Hippocampal formation (tissue), 2 donors: Measurements from ENCODE around the gene ADAMTS12.

Experiments used
- DNase-seq, 2 donors: peaks; one replicate each; lab custom pipeline; 2025; lab: John Stamatoyannopoulos, UW

Gene ADAMTS12

GRCh38 chr5:33758737-33759136, 133.1 kb downstream of the ADAMTS12 start:
- no peak for DNase-seq

- DNase-seq: no peak
Observed at GRCh38 chr5:33756491-33756890, 135.3 kb downstream of the ADAMTS12 start.

GRCh38 chr5:33755231-33755630, 136.6 kb downstream of the ADAMTS12 start:
- DNase-seq: no peak

GRCh38 chr5:33753704-33754103, 138.1 kb downstream of the ADAMTS12 start:
- DNase-seq: no peak

- DNase-seq: no peak
Observed at GRCh38 chr5:33748754-33749153, 143.0 kb downstream of the ADAMTS12 start.

GRCh38 chr5:33745101-33745770, 146.6 kb downstream of the ADAMTS12 start:
- no peak for DNase-seq

- DNase-seq: no peak
Observed at GRCh38 chr5:33743099-33743498, 148.7 kb downstream of the ADAMTS12 start.

- no peak for DNase-seq
Observed at GRCh38 chr5:33742181-33742580, 149.6 kb downstream of the ADAMTS12 start.

- no peak for DNase-seq
Observed at GRCh38 chr5:33738967-33739366, 152.8 kb downstream of the ADAMTS12 start.

- DNase-seq: no peak
Observed at GRCh38 chr5:33738097-33738496, 153.7 kb downstream of the ADAMTS12 start.

- DNase-seq: no peak
Observed at GRCh38 chr5:33737697-33738096, 154.1 kb downstream of the ADAMTS12 start.

GRCh38 chr5:33737284-33737683, 154.5 kb downstream of the ADAMTS12 start:
- DNase-seq: no peak

- no peak for DNase-seq
Observed at GRCh38 chr5:33736510-33736909, 155.3 kb downstream of the ADAMTS12 start.

- no peak for DNase-seq
Observed at GRCh38 chr5:33735072-33735471, 156.7 kb downstream of the ADAMTS12 start.

GRCh38 chr5:33734537-33734936, 157.3 kb downstream of the ADAMTS12 start:
- no peak for DNase-seq

- DNase-seq: no peak
Observed at GRCh38 chr5:33733225-33733624, 158.6 kb downstream of the ADAMTS12 start.

- no peak for DNase-seq
Observed at GRCh38 chr5:33726422-33727165, 165.2 kb downstream of the ADAMTS12 start.

GRCh38 chr5:33725806-33726205, 166.0 kb downstream of the ADAMTS12 start:
- DNase-seq: no peak

- DNase-seq: no peak
Observed at GRCh38 chr5:33721491-33722200, 170.1 kb downstream of the ADAMTS12 start.

- DNase-seq: no peak
Observed at GRCh38 chr5:33720176-33720575, 171.6 kb downstream of the ADAMTS12 start.

GRCh38 chr5:33719769-33720168, 172.0 kb downstream of the ADAMTS12 start:
- no peak for DNase-seq

- DNase-seq: no peak
Observed at GRCh38 chr5:33715661-33716060, 176.1 kb downstream of the ADAMTS12 start.
